ENCODE results near the gene TPBGL.

GRCh38 chr11:75195167-75195962 is 45.2 kb upstream of the TPBGL start:
- TF ChIP-seq CTCF (conservative IDR thresholded peaks at IDR 0.05; ENCODE audit: low read depth, low read length), result no peak
- no peak for TF ChIP-seq POLR2A (IDR thresholded peaks at IDR 0.05; ENCODE audit: low read depth, low read length)
- no peak for TF ChIP-seq CEBPB (IDR thresholded peaks at IDR 0.05; ENCODE audit: low read depth, low read length)
- no peak for TF ChIP-seq CHD1 (IDR thresholded peaks at IDR 0.05; ENCODE audit: low read depth, low read length)
- TF ChIP-seq RCOR1 (IDR thresholded peaks at IDR 0.05; ENCODE audit: insufficient replicate concordance, low read length), result no peak
- TF ChIP-seq MAFK (IDR thresholded peaks at IDR 0.05; ENCODE audit: low read depth, low read length), result no peak
- TF ChIP-seq RAD21 (IDR thresholded peaks at IDR 0.05; ENCODE audit: low read length), result no peak
- TF ChIP-seq BHLHE40 (IDR thresholded peaks at IDR 0.05; ENCODE audit: low read depth, low read length), result no peak
- TF ChIP-seq RFX5 (IDR thresholded peaks at IDR 0.05; ENCODE audit: low read depth, low read length), result no peak
- TF ChIP-seq SMC3 (IDR thresholded peaks at IDR 0.05; ENCODE audit: low read depth, low read length), result no peak
- TF ChIP-seq ELK1 (IDR thresholded peaks at IDR 0.05; ENCODE audit: borderline replicate concordance, low read depth, low read length), result no peak
- no peak for TF ChIP-seq FOS (IDR thresholded peaks at IDR 0.05; ENCODE audit: low read depth, low read length)
- TF ChIP-seq USF2 (IDR thresholded peaks at IDR 0.05; ENCODE audit: low read depth, low read length), result no peak

Data from IMR-90 (cell line).